GM12878 (cell line): ENCODE data around the gene FBXL14. TPM values are rescaled to one million over a fixed set of nuclear protein-coding genes. Genes with fewer than 3 reads are reported as not detected.

ENCODE experiments used
- ATAC-seq: fragments of 200-7000 bp; cut with Tn5 transposase; 3 replicates; pipeline ENCODE4 v1.9.1; 2020; ENCODE audit warnings: mild to moderate bottlenecking, moderate library complexity
- BruUV-seq: library from RNA; stranded (reverse); fragments of 400-500 nt; replicated peaks from 2 replicates; lab custom pipeline; 2021; lab: Mats Ljungman, UMichigan
- CTCF ChIA-PET: fragments of 300-600 bp; sonication (Branson Sonifier 250); formaldehyde crosslinking; extraction: SDS; loops from one replicate; lab custom pipeline; 2021; ENCODE audit warnings: inconsistent platforms; lab: Yijun Ruan, JAX
- POLR2A ChIA-PET: fragments of 350-600 bp; formaldehyde crosslinking; extraction: SDS; loops from one replicate; lab custom pipeline; 2021; ENCODE audit warnings: inconsistent platforms; lab: Charles Lee
- RAD21 ChIA-PET: fragments of 300-600 bp; sonication (Branson Sonifier 250); formaldehyde crosslinking; loops from one replicate; lab custom pipeline; 2023; ENCODE audit warnings: antibody characterized with exemption; ENCODE audit not compliant: unreplicated experiment; lab: Charles Lee
- SMC1A ChIA-PET: fragments of 300-600 bp; sonication (Branson Sonifier 250); formaldehyde crosslinking; loops from one replicate; lab custom pipeline; 2023; ENCODE audit not compliant: unreplicated experiment, uncharacterized antibody; lab: Charles Lee
- DNase-seq: peaks from one replicate; pipeline ENCODE4 v3.0.0-alpha.2; 2011; ENCODE audit warnings: low read depth, low spot score
- FAIRE-seq: peaks from 3 replicates; lab custom pipeline; 2011; peaks lifted over from hg19 to GRCh38; lab: Jason Lieb, UNC
- H2AFZ ChIP-seq: 2 replicates; pipeline ENCODE4 v1.6.0; 2011; ENCODE audit warnings: low read depth, low read length, control low read depth; ENCODE audit not compliant: control insufficient read depth
- H3K27ac ChIP-seq: 2 replicates; pipeline ENCODE4 v1.5.1; 2011; ENCODE audit warnings: control low read depth; ENCODE audit not compliant: control insufficient read depth, insufficient read depth
- H3K27me3 ChIP-seq, 2 experiments: replicated peaks in 1 of 2; 2 replicates each; pipeline versions ENCODE4 v1.6.0 to v1.6.1; 2011; ENCODE audit warnings: low read length in 1 of 2; ENCODE audit not compliant: control insufficient read depth in 2 of 2, insufficient read depth in 2 of 2
- H3K36me3 ChIP-seq, 2 experiments: 2 replicates each; pipeline ENCODE4 v1.5.1; 2011; ENCODE audit warnings: low read length in 1 of 2; ENCODE audit not compliant: control insufficient read depth in 2 of 2, insufficient read depth in 2 of 2
- H3K4me1 ChIP-seq: 2 replicates; pipeline ENCODE4 v1.6.1; 2011; ENCODE audit warnings: mild to moderate bottlenecking, low read length, moderate library complexity, mixed read lengths; ENCODE audit not compliant: control insufficient read depth, insufficient read depth
- H3K4me2 ChIP-seq: 2 replicates; pipeline ENCODE4 v1.6.0; 2011; ENCODE audit warnings: control low read depth; ENCODE audit not compliant: control insufficient read depth, insufficient read depth
- H3K4me3 ChIP-seq: fragments of 200-600 bp; sonication (generic); 2 replicates; pipeline ENCODE4 v1.5.1; 2016
- H3K79me2 ChIP-seq: 2 replicates; pipeline ENCODE4 v1.6.0; 2011; ENCODE audit warnings: low read length; ENCODE audit not compliant: control insufficient read depth, insufficient read depth
- H3K9ac ChIP-seq: 2 replicates; pipeline ENCODE4 v1.8.0; 2011; ENCODE audit warnings: low read length, control low read depth, mixed read lengths; ENCODE audit not compliant: control insufficient read depth, insufficient read depth
- H3K9me3 ChIP-seq: replicated peaks from 3 replicates; pipeline ENCODE4 v1.5.1; 2011; ENCODE audit warnings: mild to moderate bottlenecking, low read length; ENCODE audit not compliant: control insufficient read depth, insufficient read depth
- H4K20me1 ChIP-seq: 2 replicates; pipeline ENCODE4 v1.6.0; 2011; ENCODE audit not compliant: control insufficient read depth, insufficient read depth
- CBX3 ChIP-seq: fragments of 200-600 bp; sonication (generic); IDR thresholded peaks from 2 replicates; pipeline ENCODE4 v1.6.1; 2016; ENCODE audit warnings: low read depth, borderline replicate concordance
- CHD1 ChIP-seq: IDR thresholded peaks from 2 replicates; pipeline ENCODE4 v1.6.1; 2012; ENCODE audit warnings: low read depth, low read length, improper control_type of control experiment
- CHD4 ChIP-seq: fragments of 200-600 bp; sonication (generic); IDR thresholded peaks from 2 replicates; pipeline ENCODE4 v1.6.1; 2016; ENCODE audit warnings: mild to moderate bottlenecking
- CREM ChIP-seq: IDR thresholded peaks from 2 replicates; pipeline ENCODE4 v1.6.1; 2014; ENCODE audit warnings: antibody characterized with exemption, low read depth
- E2F4 ChIP-seq: IDR thresholded peaks from 2 replicates; pipeline ENCODE4 v1.6.1; 2012; ENCODE audit warnings: low read depth, low read length, improper control_type of control experiment
- IKZF1 ChIP-seq: fragments of 450-650 bp; conservative IDR thresholded peaks from 2 replicates; pipeline ENCODE4 v1.6.1; 2017; ENCODE audit warnings: antibody characterized with exemption, mild to moderate bottlenecking
- IRF3 ChIP-seq: fragments of 450-650 bp; IDR thresholded peaks from 2 replicates; pipeline ENCODE4 v1.6.1; 2014; ENCODE audit warnings: mild to moderate bottlenecking
- IRF5 ChIP-seq: fragments of 450-650 bp; IDR thresholded peaks from 2 replicates; pipeline ENCODE4 v1.6.1; 2017; ENCODE audit warnings: borderline replicate concordance
- MEF2B ChIP-seq: fragments of 450-650 bp; IDR thresholded peaks from 2 replicates; pipeline ENCODE4 v1.6.1; 2018; ENCODE audit warnings: mild to moderate bottlenecking, moderate library complexity; ENCODE audit not compliant: partially characterized antibody, poor library complexity, severe bottlenecking
- NBN ChIP-seq: fragments of 450-650 bp; IDR thresholded peaks from 2 replicates; pipeline ENCODE4 v1.6.1; 2016
- NR2C2 ChIP-seq: IDR thresholded peaks from 2 replicates; pipeline ENCODE4 v1.6.1; 2011; ENCODE audit warnings: borderline replicate concordance, low read depth; ENCODE audit not compliant: control insufficient read depth, insufficient read length
- NRF1 ChIP-seq: conservative IDR thresholded peaks from 2 replicates; pipeline ENCODE4 v1.6.1; 2011; ENCODE audit warnings: mild to moderate bottlenecking, low read depth, low read length, improper control_type of control experiment
- RAD21 ChIP-seq: IDR thresholded peaks from 2 replicates; pipeline ENCODE4 v1.6.1; 2011; ENCODE audit warnings: mild to moderate bottlenecking, low read depth, low read length, moderate library complexity; ENCODE audit not compliant: insufficient read depth
- RELB ChIP-seq: fragments of 450-650 bp; IDR thresholded peaks from 2 replicates; pipeline ENCODE4 v1.6.1; 2017; ENCODE audit warnings: low read depth, mild to moderate bottlenecking, moderate library complexity
- RFX5 ChIP-seq: IDR thresholded peaks from 2 replicates; pipeline ENCODE4 v1.6.1; 2011; ENCODE audit warnings: low read depth, low read length, improper control_type of control experiment
- RUNX3 ChIP-seq: IDR thresholded peaks from 2 replicates; pipeline ENCODE4 v1.6.1; 2012; ENCODE audit warnings: low read length, inconsistent platforms
- TCF12 ChIP-seq: IDR thresholded peaks from 2 replicates; pipeline ENCODE4 v1.6.1; 2011; ENCODE audit warnings: low read depth, mild to moderate bottlenecking, low read length
- ZNF217 ChIP-seq: fragments of 450-650 bp; IDR thresholded peaks from 2 replicates; pipeline ENCODE4 v1.6.1; 2017; ENCODE audit warnings: antibody characterized with exemption, mild to moderate bottlenecking
- ZSCAN29 ChIP-seq: fragments of 450-650 bp; IDR thresholded peaks from 2 replicates; pipeline ENCODE4 v1.6.1; 2017; ENCODE audit warnings: mild to moderate bottlenecking, moderate library complexity
- WGBS: methylation state at CpG from one replicate; pipeline ENCODE4 v1.1.6; 2016; ENCODE audit warnings: low lambda C conversion rate; ENCODE audit not compliant: insufficient replicate concordance, insufficient coverage; ENCODE audit errors: missing lambda C conversion rate; 5-methylcytosine and 5-hydroxymethylcytosine counted together
- in situ Hi-C: fragments of 300-500 bp; cut with MboI; formaldehyde crosslinking; loops from 9 replicates; pipeline ENCODE4 v1.14.3; 2018; ENCODE audit warnings: mixed read lengths
- intact Hi-C: fragments of 100-400 bp; cut with micrococcal nuclease; formaldehyde crosslinking; loops from one replicate; pipeline ENCODE4 v1.14.2; 2022; ENCODE audit not compliant: unreplicated experiment
- polyA plus RNA-seq, 11 experiments: library from polyadenylated mRNA; depleted of rRNA in 4 of 11; unstranded in 6 of 11; stranded (reverse) in 5 of 11; fragments of >200 nt; fragmentation: Nextera tagmentation in 4 of 11; fragmentation: Illumina TruSeq in 1 of 11; extraction: Ambion mirVana in 4 of 11; extraction: Trizol in 1 of 11; gene quantifications; 1 replicate in 1 of 11; 2 replicates in 10 of 11; pipeline versions ENCODE4 v1.2.1 to v1.2.3, GENCODE V29; 2011 to 2016; ENCODE audit warnings: inconsistent platforms in 2 of 11, missing spikeins in 2 of 11, low read depth in 1 of 11
- total RNA-seq, 4 experiments: library from RNA; depleted of rRNA in 3 of 4; stranded (reverse); fragments of >200 nt in 3 of 4; fragmentation: Illumina TruSeq in 1 of 4; extraction: Trizol in 1 of 4; gene quantifications; 2 replicates each; pipeline versions ENCODE4 v1.2.1 to v1.2.3, GENCODE V29; 2013 to 2021

FBXL14 gene
- total and polyA plus RNA-seq, 10 of the 15 experiments (the other 5 are each of a cell fraction or from before 2014, with no cell fraction given) = 0.44 to 19.0 (median 2.9) TPM

GRCh38 chr12:1553536-1553935, 40.8 kb downstream of the FBXL14 start:
- H3K9me3 ChIP-seq = peaks cover 7% of the 10 kb centered on the region; the same call in 2 of the 3 replicates
- intact Hi-C loops = no loop called here
- in situ Hi-C loops = no loop called here
- BruUV-seq = no TSS peak
- ChIA-PET SMC1A (interaction anchor here (1.1 to 2.6 kb wide), 6 partner anchors 12 to 450 kb away, joined by 3 to 20 read pairs (median 11); no protein-coding TSS in a partner anchor), CTCF (interaction anchor here (1.0 to 3.8 kb wide), 7 partner anchors 8 to 435 kb away, joined by 3 to 28 read pairs (median 5); no protein-coding TSS in a partner anchor), POLR2A (interaction anchor here (1.0 to 4.9 kb wide), 4 partner anchors 8 to 34 kb away, joined by 3 to 43 read pairs (median 6); no protein-coding TSS in a partner anchor), RAD21 (interaction anchor here (0.7 to 3.5 kb wide), 9 partner anchors 8 to 70 kb away, joined by 3 to 43 read pairs (median 4); no protein-coding TSS in a partner anchor)
- 95% methylated on average over 14 of the region's 14 CpGs for WGBS
- H4K20me1 ChIP-seq = no peaks in the 10 kb centered on the region
- no peak overlapping the region for H3K9ac ChIP-seq
- no peak for FAIRE-seq
- H3K27ac ChIP-seq = no peak overlapping the region
- ATAC-seq = no peak
- no peak for DNase-seq
- H3K4me3 ChIP-seq = no peak overlapping the region
- H3K79me2 ChIP-seq = no peaks in the 10 kb centered on the region; the same call in 1 of the 2 replicates
- H3K4me2 ChIP-seq = peak overlapping the region; percentile 82
- no peaks in the 10 kb centered on the region for H3K36me3 ChIP-seq
- H2AFZ ChIP-seq = no peak overlapping the region
- peaks cover 20% of the 10 kb centered on the region for H3K4me1 ChIP-seq
- TF ChIP-seq RAD21 = no peak
- no peak for TF ChIP-seq RELB
- TF ChIP-seq MEF2B = no peak
- TF ChIP-seq IKZF1 = no peak
- TF ChIP-seq IRF3 = no peak
- no peak for TF ChIP-seq TCF12
- TF ChIP-seq CREM = no peak
- TF ChIP-seq ZNF217 = no peak
- TF ChIP-seq CBX3 = no peak
- no peak for TF ChIP-seq RFX5
- TF ChIP-seq CHD4 = no peak
- TF ChIP-seq ZSCAN29 = no peak
- TF ChIP-seq E2F4 = no peak
- TF ChIP-seq CHD1 = no peak
- no peak for TF ChIP-seq IRF5
- TF ChIP-seq NR2C2 = no peak
- no peak for TF ChIP-seq NRF1
- no peak for TF ChIP-seq NBN
- TF ChIP-seq RUNX3 = no peak
- no peaks in the 10 kb centered on the region for H3K27me3 ChIP-seq
